CD4-positive, alpha-beta T cell treated with Interleukin-6 for 4 hours (primary cell): ENCODE results near the gene AMBP.

Experiments
- DNase-seq: peaks from one replicate; pipeline ENCODE4 v3.0.0-alpha.2; 2020; ENCODE audit warnings: mixed read lengths

The AMBP gene

GRCh38 chr9:114072184-114073140, 5.6 kb downstream of the AMBP start:
- no peak for DNase-seq

- DNase-seq: no peak
These were observed 6.8 kb downstream of the AMBP start for GRCh38 chr9:114071197-114071795.

- no peak for DNase-seq
These were observed 7.7 kb downstream of the AMBP start for GRCh38 chr9:114070188-114071103.

GRCh38 chr9:114069476-114070187, 8.5 kb downstream of the AMBP start:
- DNase-seq: no peak

GRCh38 chr9:114065304-114065703, 12.8 kb downstream of the AMBP start:
- no peak for DNase-seq

GRCh38 chr9:114061830-114062474, 16.1 kb downstream of the AMBP start:
- DNase-seq: no peak

- no peak for DNase-seq
These were observed 16.8 kb downstream of the AMBP start for GRCh38 chr9:114061292-114061691.

GRCh38 chr9:114060711-114061110, 17.4 kb downstream of the AMBP start:
- DNase-seq: no peak

- no peak for DNase-seq
These were observed 18.0 kb downstream of the AMBP start for GRCh38 chr9:114060070-114060469.

GRCh38 chr9:114059047-114059803, 18.9 kb downstream of the AMBP start:
- no peak for DNase-seq

- DNase-seq: no peak
These were observed 19.4 kb downstream of the AMBP start for GRCh38 chr9:114058688-114059046.

GRCh38 chr9:114057161-114057885, 20.8 kb downstream of the AMBP start:
- no peak for DNase-seq

GRCh38 chr9:114056527-114056926, 21.6 kb downstream of the AMBP start:
- DNase-seq: no peak

- DNase-seq: no peak
These were observed 22.2 kb downstream of the AMBP start for GRCh38 chr9:114055894-114056293.

GRCh38 chr9:114055061-114055460, 23.0 kb downstream of the AMBP start:
- no peak for DNase-seq

GRCh38 chr9:114054191-114054690, 23.9 kb downstream of the AMBP start:
- no peak for DNase-seq

- DNase-seq: no peak
These were observed 24.7 kb downstream of the AMBP start for GRCh38 chr9:114053246-114054005.

- no peak for DNase-seq
These were observed 26.4 kb downstream of the AMBP start for GRCh38 chr9:114051706-114052105.

GRCh38 chr9:114051281-114051680, 26.8 kb downstream of the AMBP start:
- DNase-seq: no peak

- DNase-seq: no peak
These were observed 27.5 kb downstream of the AMBP start for GRCh38 chr9:114050646-114051045.
